Measurements from ENCODE around the gene NTRK3. TPM values are rescaled to one million over a fixed set of nuclear protein-coding genes. Genes with fewer than 3 reads are reported as not detected.

Gene NTRK3
- total and polyA plus RNA-seq, 2 donors (not counting 3 experiments of a cell fraction or from before 2014, with no cell fraction given) = not detected

GRCh38 chr15:88069561-88069960 is 187.0 kb downstream of the NTRK3 start:
- Histone ChIP-seq H3K9me1 (replicated peaks; ENCODE audit: control insufficient read depth, extremely low read depth, insufficient read depth, low read length) (no peaks in the 10 kb centered on the region), H3K4me1 (ENCODE audit: control insufficient read depth, extremely low read depth, insufficient read depth, low read length) (no peaks in the 10 kb centered on the region), H3K4me3 (replicated peaks in 1 of 3; ENCODE audit: insufficient read depth in 1 of 3, low read depth in 1 of 3, low read length in 3 of 3) (no peak overlapping the region), H3K27ac (ENCODE audit: insufficient read depth, low read depth, low read length) (no peak overlapping the region), H3K36me3 (ENCODE audit: control insufficient read depth in 2 of 2, extremely low read depth in 1 of 2, insufficient read depth in 2 of 2, low read length in 2 of 2) (no peaks in the 10 kb centered on the region), H3K27me3 (ENCODE audit: control insufficient read depth in 2 of 2, insufficient read depth in 2 of 2, low read length in 2 of 2) (no peaks in the 10 kb centered on the region), H3K4me2 (ENCODE audit: insufficient read depth, low read length) (no peak overlapping the region), H3K79me2 (ENCODE audit: control insufficient read depth, insufficient read depth, low read length) (no peaks in the 10 kb centered on the region), H2AFZ (ENCODE audit: low read depth, low read length) (no peak overlapping the region), H4K20me1 (replicated peaks; ENCODE audit: control insufficient read depth, extremely low read depth, insufficient read depth, low read length) (no peaks in the 10 kb centered on the region), H3K9me3 (replicated peaks; ENCODE audit: control insufficient read depth, insufficient read depth, low read length) (peaks cover 3% of the 10 kb centered on the region), H3K9ac (replicated peaks; ENCODE audit: extremely low read depth, insufficient read depth, low read length) (no peak overlapping the region)
- DNase-seq (ENCODE audit: low read depth, low spot score) (no peak), FAIRE-seq (no peak)
- ChIA-PET CTCF (no interaction called here), POLR2A (no interaction called here)
- BruUV-seq (replicated peaks) = no TSS peak
- intact Hi-C loops (cut with micrococcal nuclease) = no loop called here
- dilution Hi-C loops (cut with MboI; ENCODE audit: extremely low pct_ligation_motif_present, low sequenced_read_pairs) = no loop called here
- TF ChIP-seq MYC (IDR thresholded peaks at IDR 0.05; ENCODE audit: low read depth, low read length) (no peak), FOS (IDR thresholded peaks at IDR 0.05; ENCODE audit: borderline replicate concordance, insufficient read depth, low read length) (no peak), POLR2A (IDR thresholded peaks at IDR 0.05; ENCODE audit: low read depth, low read length) (no peak), JUN (IDR thresholded peaks at IDR 0.05; ENCODE audit: borderline replicate concordance, insufficient read depth, insufficient read length, low read depth) (no peak), MAX (IDR thresholded peaks at IDR 0.05; ENCODE audit: insufficient read depth, insufficient read length) (no peak), GATA2 (IDR thresholded peaks at IDR 0.05; ENCODE audit: insufficient read depth, insufficient read length, low read depth, low read length) (no peak), POLR2AphosphoS5 (IDR thresholded peaks at IDR 0.05; ENCODE audit: insufficient read depth, low read depth, low read length) (no peak), EZH2 (IDR thresholded peaks at IDR 0.05; ENCODE audit: borderline replicate concordance, low read depth, low read length, severe bottlenecking) (no peak)
- TF ChIP-seq, protein P1, sequence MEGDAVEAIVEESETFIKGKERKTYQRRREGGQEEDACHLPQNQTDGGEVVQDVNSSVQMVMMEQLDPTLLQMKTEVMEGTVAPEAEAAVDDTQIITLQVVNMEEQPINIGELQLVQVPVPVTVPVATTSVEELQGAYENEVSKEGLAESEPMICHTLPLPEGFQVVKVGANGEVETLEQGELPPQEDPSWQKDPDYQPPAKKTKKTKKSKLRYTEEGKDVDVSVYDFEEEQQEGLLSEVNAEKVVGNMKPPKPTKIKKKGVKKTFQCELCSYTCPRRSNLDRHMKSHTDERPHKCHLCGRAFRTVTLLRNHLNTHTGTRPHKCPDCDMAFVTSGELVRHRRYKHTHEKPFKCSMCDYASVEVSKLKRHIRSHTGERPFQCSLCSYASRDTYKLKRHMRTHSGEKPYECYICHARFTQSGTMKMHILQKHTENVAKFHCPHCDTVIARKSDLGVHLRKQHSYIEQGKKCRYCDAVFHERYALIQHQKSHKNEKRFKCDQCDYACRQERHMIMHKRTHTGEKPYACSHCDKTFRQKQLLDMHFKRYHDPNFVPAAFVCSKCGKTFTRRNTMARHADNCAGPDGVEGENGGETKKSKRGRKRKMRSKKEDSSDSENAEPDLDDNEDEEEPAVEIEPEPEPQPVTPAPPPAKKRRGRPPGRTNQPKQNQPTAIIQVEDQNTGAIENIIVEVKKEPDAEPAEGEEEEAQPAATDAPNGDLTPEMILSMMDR (IDR thresholded peaks at IDR 0.05; ENCODE audit: extremely low read depth in 1 of 2, insufficient read depth in 1 of 2, low read depth in 1 of 2, low read length in 2 of 2) = no peak

Measured in endothelial cell of umbilical vein (primary cell).